IMR-90 (cell line): ENCODE measurements around the gene EGF. TPM values are rescaled to one million over a fixed set of nuclear protein-coding genes. Genes with fewer than 3 reads are reported as not detected.

Experiments
- ATAC-seq: fragments of 200-7000 bp; cut with Tn5 transposase; 2 replicates; pipeline ENCODE4 v1.9.1; 2020; ENCODE audit warnings: low read depth, mild to moderate bottlenecking, moderate library complexity
- BruUV-seq: library from RNA; stranded (reverse); fragments of 400-500 nt; replicated peaks from 2 replicates; lab custom pipeline; 2021; lab: Mats Ljungman, UMichigan
- CTCF ChIA-PET: fragments of 300-600 bp; formaldehyde crosslinking; extraction: SDS; loops from one replicate; lab custom pipeline; 2021; ENCODE audit warnings: antibody characterized with exemption; lab: Yijun Ruan, JAX
- POLR2A ChIA-PET: fragments of 300-600 bp; sonication (Branson Sonifier 250); formaldehyde crosslinking; loops from one replicate; lab custom pipeline; 2022; ENCODE audit warnings: antibody characterized with exemption; ENCODE audit not compliant: unreplicated experiment; lab: Charles Lee
- DNase-seq: peaks from one replicate; pipeline ENCODE4 v3.0.0; 2013
- H2AFZ ChIP-seq: replicated peaks from 2 replicates; pipeline ENCODE3; 2013; ENCODE audit warnings: low read length, mild to moderate bottlenecking; ENCODE audit not compliant: poor library complexity
- H2AK5ac ChIP-seq: 2 replicates; pipeline ENCODE4 v1.6.1; 2013; ENCODE audit warnings: low read depth, low read length, inconsistent platforms
- H2AK9ac ChIP-seq: replicated peaks from 2 replicates; pipeline ENCODE3; 2013; ENCODE audit warnings: mild to moderate bottlenecking, low read depth, low read length, moderate library complexity; ENCODE audit not compliant: poor library complexity
- H2BK120ac ChIP-seq: 2 replicates; pipeline ENCODE4 v1.6.1; 2013; ENCODE audit warnings: low read depth, low read length, inconsistent platforms
- H2BK15ac ChIP-seq: 3 replicates; pipeline ENCODE4 v1.6.1; 2013; ENCODE audit warnings: low read depth, low read length, inconsistent platforms
- H2BK20ac ChIP-seq: 2 replicates; pipeline ENCODE4 v1.6.1; 2013; ENCODE audit warnings: low read depth, mild to moderate bottlenecking, inconsistent platforms, low read length, moderate library complexity
- H2BK5ac ChIP-seq: 2 replicates; pipeline ENCODE4 v1.6.1; 2013; ENCODE audit warnings: mild to moderate bottlenecking, low read depth, low read length, inconsistent platforms; ENCODE audit not compliant: poor library complexity, severe bottlenecking
- H3K14ac ChIP-seq: replicated peaks from 2 replicates; pipeline ENCODE4 v1.6.1; 2013; ENCODE audit warnings: low read depth, low read length, inconsistent platforms
- H3K18ac ChIP-seq: 2 replicates; pipeline ENCODE4 v1.6.1; 2013; ENCODE audit warnings: low read depth, low read length, control low read depth
- H3K23ac ChIP-seq: 2 replicates; pipeline ENCODE4 v1.6.1; 2013; ENCODE audit warnings: low read depth, low read length, inconsistent platforms
- H3K27ac ChIP-seq: 2 replicates; pipeline ENCODE4 v1.5.1; 2013; ENCODE audit warnings: mild to moderate bottlenecking, control low read depth, low read length; ENCODE audit not compliant: insufficient read depth
- H3K27me3 ChIP-seq: 2 replicates; pipeline ENCODE4 v1.6.1; 2013; ENCODE audit warnings: low read length; ENCODE audit not compliant: control insufficient read depth, insufficient read depth
- H3K36me3 ChIP-seq: 2 replicates; pipeline ENCODE4 v1.6.1; 2013; ENCODE audit warnings: low read length, mixed read lengths; ENCODE audit not compliant: control insufficient read depth, insufficient read depth
- H3K4ac ChIP-seq: 2 replicates; pipeline ENCODE4 v1.6.1; 2013; ENCODE audit warnings: low read depth, low read length, inconsistent platforms
- H3K4me1 ChIP-seq: 2 replicates; pipeline ENCODE4 v1.6.1; 2013; ENCODE audit warnings: low read length, mixed read lengths; ENCODE audit not compliant: control insufficient read depth, insufficient read depth
- H3K4me2 ChIP-seq: 2 replicates; pipeline ENCODE4 v1.6.1; 2013; ENCODE audit warnings: low read depth, mild to moderate bottlenecking, control low read depth, low read length, moderate library complexity
- H3K4me3 ChIP-seq: 2 replicates; pipeline ENCODE4 v1.5.1; 2013; ENCODE audit warnings: low read depth, mild to moderate bottlenecking, control low read depth, low read length, moderate library complexity; ENCODE audit not compliant: insufficient read depth
- H3K56ac ChIP-seq: 2 replicates; pipeline ENCODE4 v1.6.1; 2013; ENCODE audit warnings: low read length, inconsistent platforms; ENCODE audit not compliant: insufficient read depth; ENCODE audit errors: extremely low read depth
- H3K79me1 ChIP-seq, 2 experiments: 2 replicates each; pipeline ENCODE4 v1.6.1; 2013; ENCODE audit warnings: low read length in 2 of 2, inconsistent platforms in 1 of 2, low read depth in 1 of 2
- H3K9ac ChIP-seq: 2 replicates; pipeline ENCODE4 v1.6.1; 2013; ENCODE audit warnings: low read depth, low read length, control low read depth
- H3K9me1 ChIP-seq: 2 replicates; pipeline ENCODE4 v1.6.1; 2013; ENCODE audit warnings: low read length, inconsistent platforms; ENCODE audit not compliant: insufficient read depth
- H3K9me3 ChIP-seq: 2 replicates; pipeline ENCODE4 v1.6.1; 2013; ENCODE audit warnings: low read length; ENCODE audit not compliant: control insufficient read depth, insufficient read depth
- H4K20me1 ChIP-seq: 2 replicates; pipeline ENCODE4 v1.6.1; 2013; ENCODE audit warnings: low read length, inconsistent platforms; ENCODE audit not compliant: insufficient read depth
- H4K5ac ChIP-seq: 2 replicates; pipeline ENCODE4 v1.6.1; 2013; ENCODE audit warnings: mild to moderate bottlenecking, low read depth, low read length, control low read depth
- H4K8ac ChIP-seq, 2 experiments: 2 replicates each; pipeline ENCODE4 v1.6.1; 2013; ENCODE audit warnings: low read depth in 2 of 2, low read length in 2 of 2, control low read depth in 1 of 2, inconsistent platforms in 1 of 2
- H4K91ac ChIP-seq: 2 replicates; pipeline ENCODE4 v1.6.1; 2013; ENCODE audit warnings: low read depth, low read length, inconsistent platforms; ENCODE audit not compliant: insufficient read depth
- BHLHE40 ChIP-seq: fragments of 150-350 bp; IDR thresholded peaks from 2 replicates; pipeline ENCODE4 v1.6.1; 2016; ENCODE audit warnings: mild to moderate bottlenecking, low read depth, low read length
- CEBPB ChIP-seq: IDR thresholded peaks from 2 replicates; pipeline ENCODE4 v1.6.1; 2012; ENCODE audit warnings: low read depth, low read length, improper control_type of control experiment
- CTCF ChIP-seq: conservative IDR thresholded peaks from 2 replicates; pipeline ENCODE4 v1.5.1; 2012; ENCODE audit warnings: mild to moderate bottlenecking, low read depth, low read length, improper control_type of control experiment
- ELK1 ChIP-seq: fragments of 150-350 bp; IDR thresholded peaks from 2 replicates; pipeline ENCODE4 v1.6.1; 2016; ENCODE audit warnings: low read depth, mild to moderate bottlenecking, low read length, moderate library complexity, borderline replicate concordance
- MAZ ChIP-seq: IDR thresholded peaks from 2 replicates; pipeline ENCODE4 v1.6.1; 2012; ENCODE audit warnings: low read depth, mild to moderate bottlenecking, low read length, improper control_type of control experiment, moderate library complexity, borderline replicate concordance
- MXI1 ChIP-seq: IDR thresholded peaks from 2 replicates; pipeline ENCODE4 v1.6.1; 2012; ENCODE audit warnings: low read depth, mild to moderate bottlenecking, low read length, moderate library complexity, borderline replicate concordance
- NFE2L2 ChIP-seq: fragments of 150-350 bp; IDR thresholded peaks from 2 replicates; pipeline ENCODE4 v1.6.1; 2016; ENCODE audit warnings: low read depth, mild to moderate bottlenecking, low read length
- POLR2A ChIP-seq: IDR thresholded peaks from 2 replicates; pipeline ENCODE4 v1.6.1; 2012; ENCODE audit warnings: mild to moderate bottlenecking, low read depth, low read length
- RAD21 ChIP-seq: IDR thresholded peaks from 2 replicates; pipeline ENCODE4 v1.6.1; 2012; ENCODE audit warnings: low read length, improper control_type of control experiment
- RFX5 ChIP-seq: IDR thresholded peaks from 2 replicates; pipeline ENCODE4 v1.8.0; 2012; ENCODE audit warnings: low read depth, mild to moderate bottlenecking, low read length, moderate library complexity
- SMC3 ChIP-seq: fragments of 150-350 bp; IDR thresholded peaks from 2 replicates; pipeline ENCODE4 v1.6.1; 2016; ENCODE audit warnings: low read depth, mild to moderate bottlenecking, antibody characterized with exemption, low read length, moderate library complexity
- USF2 ChIP-seq: fragments of 150-350 bp; IDR thresholded peaks from 2 replicates; pipeline ENCODE4 v1.6.1; 2017; ENCODE audit warnings: mild to moderate bottlenecking, antibody characterized with exemption, low read length, low read depth
- WGBS, 2 experiments: methylation state at CpG; one replicate each; pipeline versions ENCODE4 v1.1.5 to v1.1.7; 2013; ENCODE audit warnings: missing lambda C conversion rate in 2 of 2; ENCODE audit not compliant: insufficient read length in 1 of 2; ENCODE audit errors: extremely low coverage in 2 of 2; 5-methylcytosine and 5-hydroxymethylcytosine counted together
- dilution Hi-C: fragments of 300-500 bp; cut with HindIII; formaldehyde crosslinking; loops from one replicate; pipeline ENCODE4 v1.14.3; 2018; ENCODE audit warnings: low sequenced_read_pairs; ENCODE audit not compliant: unreplicated experiment
- in situ Hi-C: fragments of 300-500 bp; cut with MboI; formaldehyde crosslinking; loops from 3 replicates; pipeline ENCODE4 v1.14.3; 2019; ENCODE audit warnings: low sequenced_read_pairs, inconsistent platforms, mixed read lengths
- intact Hi-C: fragments of 100-400 bp; cut with micrococcal nuclease; formaldehyde crosslinking; loops from 2 replicates; pipeline ENCODE4 v1.10.0; 2022
- polyA plus RNA-seq, 3 experiments: library from polyadenylated mRNA; depleted of rRNA; stranded (reverse); fragments of >200 nt; gene quantifications; 2 replicates each; pipeline ENCODE4 v1.2.3, GENCODE V29; 2012; ENCODE audit warnings: low replicate concordance in 1 of 3
- total RNA-seq: library from RNA; depleted of rRNA; stranded (reverse); fragments of >200 nt; gene quantifications from 2 replicates; pipeline ENCODE4 v1.2.3, GENCODE V29; 2012

EGF gene
- total and polyA plus RNA-seq, 2 of the 4 experiments (the other 2 are of a cell fraction), result 1.7 to 2.2 TPM

- Histone ChIP-seq H3K36me3 (no peaks in the 10 kb centered on the region), H4K91ac (no peak overlapping the region), H3K9ac (no peak overlapping the region), H4K5ac (no peak overlapping the region), H3K18ac (no peak overlapping the region), H3K79me1 (no peaks in the 10 kb centered on the region), H3K9me3 (no peaks in the 10 kb centered on the region), H3K4ac (no peak overlapping the region), H3K4me1 (no peaks in the 10 kb centered on the region), H3K4me3 (no peak overlapping the region), H4K20me1 (no peaks in the 10 kb centered on the region), H3K56ac (no peak overlapping the region), H2AK5ac (no peak overlapping the region), H3K9me1 (no peaks in the 10 kb centered on the region), H3K14ac (no peak overlapping the region), H2BK5ac (no peak overlapping the region), H2AK9ac (no peak overlapping the region), H3K27me3 (no peaks in the 10 kb centered on the region), H2BK120ac (no peak overlapping the region), H4K8ac (no peak overlapping the region), H3K23ac (no peak overlapping the region), H2AFZ (no peak overlapping the region), H3K27ac (no peak overlapping the region), H2BK15ac (no peak overlapping the region), H3K4me2 (no peak overlapping the region), H2BK20ac (no peak overlapping the region)
- no TSS peak for BruUV-seq
- CTCF ChIA-PET, result no interaction called here
- in situ Hi-C loops, result no loop called here
- POLR2A ChIA-PET, result no interaction called here
- no peak for ATAC-seq
- intact Hi-C loops, result no loop called here
- dilution Hi-C loops, result no loop called here
- no peak for DNase-seq
- TF ChIP-seq RAD21 (no peak), POLR2A (no peak), MAZ (no peak), MXI1 (no peak), RFX5 (no peak), CTCF (no peak), USF2 (no peak), NFE2L2 (no peak), ELK1 (no peak), CEBPB (no peak), SMC3 (no peak), BHLHE40 (no peak)
- WGBS, 2 experiments, result 83% methylated on average over 1 of the region's 8 CpGs; no CpG with 5 or more reads in 1 of the 2 experiments
Measured at GRCh38 chr4:109959195-109959594, 46.5 kb downstream of the EGF start.
